ENCODE measurements around the gene AP2A2.

- TF ChIP-seq POLR2A (IDR thresholded peaks at IDR 0.05; ENCODE audit: borderline replicate concordance, extremely low read depth, insufficient read depth, insufficient read length): no peak
- TF ChIP-seq TCF7L2 (IDR thresholded peaks at IDR 0.05; ENCODE audit: borderline replicate concordance, extremely low read depth, insufficient read depth, insufficient read length): no peak
- no peak for TF ChIP-seq MAX (IDR thresholded peaks at IDR 0.05)
- TF ChIP-seq POLR2AphosphoS5 (IDR thresholded peaks at IDR 0.05; ENCODE audit: low read depth, low read length): no peak
- TF ChIP-seq CTCF (IDR thresholded peaks at IDR 0.05 in 2 of 3, conservative IDR thresholded peaks at IDR 0.05 in 1 of 3; ENCODE audit: borderline replicate concordance in 1 of 3, insufficient read depth in 1 of 3, low read depth in 2 of 3, low read length in 2 of 3): no peak
- TF ChIP-seq EZH2 (IDR thresholded peaks at IDR 0.05): no peak
These were observed 13.4 kb upstream of the AP2A2 start for GRCh38 chr11:912266-912665.
